ENCODE results near the gene CSTF3.

GRCh38 chr11:33135768-33136443 lies 25.4 kb downstream of the CSTF3 start:
- no peak for TF ChIP-seq ZNF219 (CRISPR knock-in tag; IDR thresholded peaks at IDR 0.05; ENCODE audit: borderline replicate concordance)
- no peak for TF ChIP-seq OVOL2 (CRISPR knock-in tag; IDR thresholded peaks at IDR 0.05; ENCODE audit: borderline replicate concordance)
- no peak for TF ChIP-seq CTCF (IDR thresholded peaks at IDR 0.05)
- TF ChIP-seq, protein P1, sequence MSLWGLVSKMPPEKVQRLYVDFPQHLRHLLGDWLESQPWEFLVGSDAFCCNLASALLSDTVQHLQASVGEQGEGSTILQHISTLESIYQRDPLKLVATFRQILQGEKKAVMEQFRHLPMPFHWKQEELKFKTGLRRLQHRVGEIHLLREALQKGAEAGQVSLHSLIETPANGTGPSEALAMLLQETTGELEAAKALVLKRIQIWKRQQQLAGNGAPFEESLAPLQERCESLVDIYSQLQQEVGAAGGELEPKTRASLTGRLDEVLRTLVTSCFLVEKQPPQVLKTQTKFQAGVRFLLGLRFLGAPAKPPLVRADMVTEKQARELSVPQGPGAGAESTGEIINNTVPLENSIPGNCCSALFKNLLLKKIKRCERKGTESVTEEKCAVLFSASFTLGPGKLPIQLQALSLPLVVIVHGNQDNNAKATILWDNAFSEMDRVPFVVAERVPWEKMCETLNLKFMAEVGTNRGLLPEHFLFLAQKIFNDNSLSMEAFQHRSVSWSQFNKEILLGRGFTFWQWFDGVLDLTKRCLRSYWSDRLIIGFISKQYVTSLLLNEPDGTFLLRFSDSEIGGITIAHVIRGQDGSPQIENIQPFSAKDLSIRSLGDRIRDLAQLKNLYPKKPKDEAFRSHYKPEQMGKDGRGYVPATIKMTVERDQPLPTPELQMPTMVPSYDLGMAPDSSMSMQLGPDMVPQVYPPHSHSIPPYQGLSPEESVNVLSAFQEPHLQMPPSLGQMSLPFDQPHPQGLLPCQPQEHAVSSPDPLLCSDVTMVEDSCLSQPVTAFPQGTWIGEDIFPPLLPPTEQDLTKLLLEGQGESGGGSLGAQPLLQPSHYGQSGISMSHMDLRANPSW (CRISPR knock-in tag; conservative IDR thresholded peaks at IDR 0.05; ENCODE audit: low read depth) = no peak
- TF ChIP-seq GABPB1 (CRISPR knock-in tag; IDR thresholded peaks at IDR 0.05) = no peak
- TF ChIP-seq SP1 (CRISPR knock-in tag; conservative IDR thresholded peaks at IDR 0.05) = no peak
- TF ChIP-seq, protein P2, sequence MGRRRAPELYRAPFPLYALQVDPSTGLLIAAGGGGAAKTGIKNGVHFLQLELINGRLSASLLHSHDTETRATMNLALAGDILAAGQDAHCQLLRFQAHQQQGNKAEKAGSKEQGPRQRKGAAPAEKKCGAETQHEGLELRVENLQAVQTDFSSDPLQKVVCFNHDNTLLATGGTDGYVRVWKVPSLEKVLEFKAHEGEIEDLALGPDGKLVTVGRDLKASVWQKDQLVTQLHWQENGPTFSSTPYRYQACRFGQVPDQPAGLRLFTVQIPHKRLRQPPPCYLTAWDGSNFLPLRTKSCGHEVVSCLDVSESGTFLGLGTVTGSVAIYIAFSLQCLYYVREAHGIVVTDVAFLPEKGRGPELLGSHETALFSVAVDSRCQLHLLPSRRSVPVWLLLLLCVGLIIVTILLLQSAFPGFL (CRISPR knock-in tag; IDR thresholded peaks at IDR 0.05; ENCODE audit: borderline replicate concordance) = no peak
- TF ChIP-seq, protein P3, sequence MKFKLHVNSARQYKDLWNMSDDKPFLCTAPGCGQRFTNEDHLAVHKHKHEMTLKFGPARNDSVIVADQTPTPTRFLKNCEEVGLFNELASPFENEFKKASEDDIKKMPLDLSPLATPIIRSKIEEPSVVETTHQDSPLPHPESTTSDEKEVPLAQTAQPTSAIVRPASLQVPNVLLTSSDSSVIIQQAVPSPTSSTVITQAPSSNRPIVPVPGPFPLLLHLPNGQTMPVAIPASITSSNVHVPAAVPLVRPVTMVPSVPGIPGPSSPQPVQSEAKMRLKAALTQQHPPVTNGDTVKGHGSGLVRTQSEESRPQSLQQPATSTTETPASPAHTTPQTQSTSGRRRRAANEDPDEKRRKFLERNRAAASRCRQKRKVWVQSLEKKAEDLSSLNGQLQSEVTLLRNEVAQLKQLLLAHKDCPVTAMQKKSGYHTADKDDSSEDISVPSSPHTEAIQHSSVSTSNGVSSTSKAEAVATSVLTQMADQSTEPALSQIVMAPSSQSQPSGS (CRISPR knock-in tag; IDR thresholded peaks at IDR 0.05; ENCODE audit: borderline replicate concordance, low read depth) = no peak
- TF ChIP-seq PRDM15 (CRISPR knock-in tag; IDR thresholded peaks at IDR 0.05) = no peak
- TF ChIP-seq USF2 (CRISPR knock-in tag; IDR thresholded peaks at IDR 0.05) = no peak
- no peak for TF ChIP-seq AFF4 (CRISPR knock-in tag; IDR thresholded peaks at IDR 0.05; ENCODE audit: borderline replicate concordance)
- no peak for TF ChIP-seq ESRRA (CRISPR knock-in tag; IDR thresholded peaks at IDR 0.05; ENCODE audit: borderline replicate concordance)
- TF ChIP-seq, protein P4, sequence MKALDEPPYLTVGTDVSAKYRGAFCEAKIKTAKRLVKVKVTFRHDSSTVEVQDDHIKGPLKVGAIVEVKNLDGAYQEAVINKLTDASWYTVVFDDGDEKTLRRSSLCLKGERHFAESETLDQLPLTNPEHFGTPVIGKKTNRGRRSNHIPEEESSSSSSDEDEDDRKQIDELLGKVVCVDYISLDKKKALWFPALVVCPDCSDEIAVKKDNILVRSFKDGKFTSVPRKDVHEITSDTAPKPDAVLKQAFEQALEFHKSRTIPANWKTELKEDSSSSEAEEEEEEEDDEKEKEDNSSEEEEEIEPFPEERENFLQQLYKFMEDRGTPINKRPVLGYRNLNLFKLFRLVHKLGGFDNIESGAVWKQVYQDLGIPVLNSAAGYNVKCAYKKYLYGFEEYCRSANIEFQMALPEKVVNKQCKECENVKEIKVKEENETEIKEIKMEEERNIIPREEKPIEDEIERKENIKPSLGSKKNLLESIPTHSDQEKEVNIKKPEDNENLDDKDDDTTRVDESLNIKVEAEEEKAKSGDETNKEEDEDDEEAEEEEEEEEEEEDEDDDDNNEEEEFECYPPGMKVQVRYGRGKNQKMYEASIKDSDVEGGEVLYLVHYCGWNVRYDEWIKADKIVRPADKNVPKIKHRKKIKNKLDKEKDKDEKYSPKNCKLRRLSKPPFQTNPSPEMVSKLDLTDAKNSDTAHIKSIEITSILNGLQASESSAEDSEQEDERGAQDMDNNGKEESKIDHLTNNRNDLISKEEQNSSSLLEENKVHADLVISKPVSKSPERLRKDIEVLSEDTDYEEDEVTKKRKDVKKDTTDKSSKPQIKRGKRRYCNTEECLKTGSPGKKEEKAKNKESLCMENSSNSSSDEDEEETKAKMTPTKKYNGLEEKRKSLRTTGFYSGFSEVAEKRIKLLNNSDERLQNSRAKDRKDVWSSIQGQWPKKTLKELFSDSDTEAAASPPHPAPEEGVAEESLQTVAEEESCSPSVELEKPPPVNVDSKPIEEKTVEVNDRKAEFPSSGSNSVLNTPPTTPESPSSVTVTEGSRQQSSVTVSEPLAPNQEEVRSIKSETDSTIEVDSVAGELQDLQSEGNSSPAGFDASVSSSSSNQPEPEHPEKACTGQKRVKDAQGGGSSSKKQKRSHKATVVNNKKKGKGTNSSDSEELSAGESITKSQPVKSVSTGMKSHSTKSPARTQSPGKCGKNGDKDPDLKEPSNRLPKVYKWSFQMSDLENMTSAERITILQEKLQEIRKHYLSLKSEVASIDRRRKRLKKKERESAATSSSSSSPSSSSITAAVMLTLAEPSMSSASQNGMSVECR (CRISPR knock-in tag; IDR thresholded peaks at IDR 0.05; ENCODE audit: borderline replicate concordance) = no peak
- TF ChIP-seq, protein P5, sequence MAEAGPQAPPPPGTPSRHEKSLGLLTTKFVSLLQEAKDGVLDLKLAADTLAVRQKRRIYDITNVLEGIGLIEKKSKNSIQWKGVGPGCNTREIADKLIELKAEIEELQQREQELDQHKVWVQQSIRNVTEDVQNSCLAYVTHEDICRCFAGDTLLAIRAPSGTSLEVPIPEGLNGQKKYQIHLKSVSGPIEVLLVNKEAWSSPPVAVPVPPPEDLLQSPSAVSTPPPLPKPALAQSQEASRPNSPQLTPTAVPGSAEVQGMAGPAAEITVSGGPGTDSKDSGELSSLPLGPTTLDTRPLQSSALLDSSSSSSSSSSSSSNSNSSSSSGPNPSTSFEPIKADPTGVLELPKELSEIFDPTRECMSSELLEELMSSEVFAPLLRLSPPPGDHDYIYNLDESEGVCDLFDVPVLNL (CRISPR knock-in tag; IDR thresholded peaks at IDR 0.05; ENCODE audit: borderline replicate concordance, low read depth) = no peak

Data from WTC11 (cell line).